Pancreas (tissue), 10 donors: Measurements from ENCODE around the gene LMF1. TPM values are rescaled to one million over a fixed set of nuclear protein-coding genes. Genes with fewer than 3 reads are reported as not detected.

Experiments
- ATAC-seq, 4 donors: fragments of 200-7000 bp; cut with Tn5 transposase; one replicate each; pipeline versions ENCODE4 v1.8.0 to v1.9.1; 2020; ENCODE audit warnings: mild to moderate bottlenecking in 4 of 4, moderate library complexity in 4 of 4
- DNase-seq, 6 donors: peaks; one replicate each; pipeline ENCODE4 v3.0.0-alpha.2; 2020
- FAIRE-seq: peaks from 2 replicates; lab custom pipeline; 2012; peaks lifted over from hg19 to GRCh38; lab: Jason Lieb, UNC
- H3K27ac ChIP-seq, 4 donors: fragments of 200-600 bp; sonication (generic); 1 replicate in 3 of 4; 2 replicates in 1 of 4; pipeline versions ENCODE4 v1.5.0 to v1.8.0; 2020
- H3K27me3 ChIP-seq, 4 donors: fragments of 200-600 bp; one replicate each; pipeline ENCODE4 v1.8.0; 2021
- H3K36me3 ChIP-seq, 3 donors: fragments of 200-600 bp; sonication (generic) in 1 of 3; one replicate each; pipeline versions ENCODE4 v1.5.0 to v1.8.0; 2020 to 2021
- H3K4me1 ChIP-seq, 3 donors: fragments of 200-600 bp; one replicate each; pipeline ENCODE4 v1.8.0; 2021
- H3K4me3 ChIP-seq, 4 donors: fragments of 200-600 bp; sonication (generic) in 2 of 4; one replicate each; pipeline versions ENCODE4 v1.5.0 to v1.8.0; 2020 to 2021
- H3K9me3 ChIP-seq, 4 donors: fragments of 200-600 bp; one replicate each; pipeline ENCODE4 v1.8.0; 2021
- CTCF ChIP-seq, 4 donors: fragments of 200-600 bp; sonication (generic) in 3 of 4; IDR thresholded peaks; one replicate each; pipeline versions ENCODE4 v1.5.0 to v1.8.0; 2021; ENCODE audit warnings: antibody characterized with exemption in 4 of 4
- WGBS, 2 donors: extraction: QIAGEN DNeasy Blood & Tissue Kit; methylation state at CpG; one replicate each; pipeline ENCODE4 v1.1.7; 2013; 5-methylcytosine and 5-hydroxymethylcytosine counted together
- intact Hi-C, 3 donors: fragments of 100-400 bp; cut with DNase I; formaldehyde crosslinking; loops; one replicate each; pipeline versions ENCODE4 v1.11.1 to v1.14.2; 2022
- polyA plus RNA-seq, 2 donors: library from polyadenylated mRNA; stranded (reverse); fragments of 200-250 nt; gene quantifications; one replicate each; pipeline ENCODE4 v1.2.3, GENCODE V29; 2013
- total RNA-seq, 6 donors: library from RNA; stranded (reverse); fragmentation: NEBNext Ultra II Directional in 4 of 6; extraction: Animal tissue kit (Norgen Biotek cat#: 25700) in 4 of 6; gene quantifications; one replicate each; pipeline versions ENCODE4 v1.2.1 to v1.2.4, GENCODE V29; 2021 to 2023
- donor health status: healthy with polysubstance abuse.
- donor health status: DM: no; HTN: no; CAD: no; lungs with moderate emphysema.
- donor health status: DM: no; HTN: no; CAD: no.
- donor health status: control.
- donor health status: control.
- donor health status: Bipolar disorder and iron deficiency.
- donor health status: DM: yes; HTN: yes; CAD: no.
- donor health status: DM: no; HTN: no; CAD: no.
- donor health status: DM: no; HTN: no; CAD: no.
- donor health status: DM: yes; HTN: yes; CAD: no.

Gene LMF1
- total and polyA plus RNA-seq, 8 donors = 9.3 to 64.6 (median 15.7) TPM

DNA sequence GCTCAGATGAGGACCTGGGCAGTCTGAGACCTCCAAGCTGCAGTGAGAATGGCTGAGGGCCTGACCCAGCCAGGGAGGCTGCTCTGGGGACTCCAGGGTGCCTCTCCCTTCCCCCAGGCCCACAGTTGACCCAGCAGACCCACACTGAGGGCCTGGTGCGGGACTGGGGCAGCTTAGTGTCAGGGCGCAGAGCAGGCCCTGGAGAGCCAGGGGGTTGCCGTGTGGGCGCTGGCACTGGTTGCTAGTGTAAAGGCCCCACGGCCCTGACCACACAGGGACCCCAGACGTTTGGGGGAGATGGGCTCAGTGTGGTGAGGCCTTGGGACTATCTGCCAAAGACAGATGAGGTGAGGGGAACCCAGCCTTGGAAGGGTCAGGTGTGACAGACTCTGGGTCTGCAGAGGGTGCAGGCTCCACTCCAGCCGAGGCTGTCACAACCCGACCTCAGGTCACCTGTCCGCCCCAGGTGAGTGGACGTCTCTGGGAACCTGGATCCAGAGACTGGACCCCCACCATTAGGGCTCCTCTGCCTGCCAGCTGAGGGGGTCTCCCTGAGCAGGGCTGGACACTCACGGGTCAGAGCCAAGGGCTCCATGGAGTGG, 119.5 kb downstream of the LMF1 start:
- peak in 1 of 4 donors; percentile 5 for ATAC-seq
- 82 to 86% methylated on average over 7 to 11 of the region's 11 CpGs for WGBS, 2 donors
- no peak for FAIRE-seq
- TF ChIP-seq CTCF (IDR thresholded peaks at IDR 0.05) = no peak
- Histone ChIP-seq H3K36me3 (no peaks in the 10 kb centered on the region), H3K27ac (no peak overlapping the region), H3K4me3 (no peak overlapping the region), H3K9me3 (no peaks in the 10 kb centered on the region), H3K4me1 (no peaks in the 10 kb centered on the region), H3K27me3 (no peaks in the 10 kb centered on the region)
- intact Hi-C loops = no loop called here
- peak in 2 of 6 donors; percentile 16 to 57 for DNase-seq

- Histone ChIP-seq H3K36me3 (no peaks in the 10 kb centered on the region), H3K27me3 (no peaks in the 10 kb centered on the region), H3K4me1 (no peaks in the 10 kb centered on the region), H3K9me3 (no peaks in the 10 kb centered on the region), H3K4me3 (no peak overlapping the region), H3K27ac (no peak overlapping the region)
- TF ChIP-seq CTCF (IDR thresholded peaks at IDR 0.05) = no peak
- FAIRE-seq (no peak), ATAC-seq (no peak), DNase-seq (peak in 1 of 6 donors; percentile 23)
- intact Hi-C loops = no loop called here
- 90 to 92% methylated on average over 31 of the region's 31 CpGs for WGBS, 2 donors
Measured at GRCh38 chr16:850668-851067, 120.1 kb downstream of the LMF1 start.

- Histone ChIP-seq H3K4me3 (no peak overlapping the region), H3K36me3 (no peaks in the 10 kb centered on the region), H3K9me3 (no peaks in the 10 kb centered on the region), H3K27ac (no peak overlapping the region), H3K27me3 (no peaks in the 10 kb centered on the region), H3K4me1 (no peaks in the 10 kb centered on the region)
- no peak for TF ChIP-seq CTCF (IDR thresholded peaks at IDR 0.05)
- ATAC-seq (no peak), DNase-seq (peak in 1 of 6 donors; percentile 37), FAIRE-seq (no peak)
- WGBS, 2 donors = 89 to 93% methylated on average over 44 of the region's 44 CpGs
- intact Hi-C loops = no loop called here
Measured at GRCh38 chr16:848510-849253, 122.1 kb downstream of the LMF1 start.

DNA sequence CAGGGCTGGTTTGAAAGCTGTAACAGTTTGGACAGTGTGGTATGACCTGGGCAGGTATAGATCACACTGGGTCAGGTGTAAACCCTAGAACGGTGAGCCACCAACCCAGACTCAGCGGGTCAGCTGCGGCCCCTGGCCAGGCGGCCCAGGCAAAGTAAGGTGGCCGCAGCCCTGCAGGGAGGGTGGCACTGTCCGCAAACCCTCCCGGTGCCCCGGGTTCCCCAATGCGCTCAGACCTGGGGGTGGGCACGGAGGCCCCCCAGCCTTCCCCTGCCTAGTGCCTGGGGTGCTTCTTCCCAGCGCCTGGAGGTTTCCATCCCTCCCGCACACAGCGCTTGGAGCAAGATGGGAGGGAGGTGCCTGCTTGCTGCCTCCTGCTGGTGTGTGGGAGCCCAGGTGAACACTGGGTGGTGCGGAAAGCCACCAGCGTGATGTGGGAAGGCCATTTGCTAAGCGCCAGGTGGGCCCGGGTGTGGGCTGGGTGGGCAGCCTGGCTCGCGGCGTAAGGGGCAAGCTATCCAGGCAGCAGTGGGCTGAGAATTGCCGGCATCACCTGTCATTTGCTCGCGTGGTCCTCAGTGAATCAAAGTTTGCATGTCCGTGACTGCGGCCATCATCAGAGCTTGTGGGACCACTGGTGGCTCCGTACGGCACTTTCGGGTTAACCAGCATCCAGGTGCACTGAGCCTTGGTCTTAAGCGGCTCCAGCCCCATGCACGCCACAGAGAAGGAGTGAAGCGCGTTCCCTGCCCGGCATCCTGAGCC, 122.9 kb downstream of the LMF1 start:
- Histone ChIP-seq H3K9me3 (no peaks in the 10 kb centered on the region), H3K4me3 (no peak overlapping the region), H3K27ac (no peak overlapping the region), H3K36me3 (no peaks in the 10 kb centered on the region), H3K4me1 (no peaks in the 10 kb centered on the region), H3K27me3 (no peaks in the 10 kb centered on the region)
- DNase-seq = peak in 2 of 6 donors; percentile 35 to 42
- no peak for ATAC-seq
- 93 to 95% methylated on average over 33 of the region's 33 CpGs for WGBS, 2 donors
- intact Hi-C loops = no loop called here
- FAIRE-seq = no peak
- no peak for TF ChIP-seq CTCF (IDR thresholded peaks at IDR 0.05)
